Measurements from ENCODE around the gene NCBP3.
"Not testable (repeated sequence)": the region's sequence is repeated elsewhere in the genome, so short reads cannot be mapped to it uniquely, and the experiment has no call there.

- not testable (repeated sequence) for TF ChIP-seq GABPA (IDR thresholded peaks at IDR 0.05 in 1 of 2, conservative IDR thresholded peaks at IDR 0.05 in 1 of 2); CTCF (IDR thresholded peaks at IDR 0.05; ENCODE audit: low read depth, low read length, missing input control); JUND (IDR thresholded peaks at IDR 0.05); NR2F2 (IDR thresholded peaks at IDR 0.05); RAD21 (IDR thresholded peaks at IDR 0.05); YY1 (IDR thresholded peaks at IDR 0.05); TAF1 (conservative IDR thresholded peaks at IDR 0.05); HNF4G (IDR thresholded peaks at IDR 0.05); EGR1 (IDR thresholded peaks at IDR 0.05; ENCODE audit: low read depth in 2 of 2); SP1 (IDR thresholded peaks at IDR 0.05)
Observed at GRCh38 chr17:3844556-3844955, 1.5 kb downstream of the NCBP3 start.
